Activated T-helper 9 cell treated with anti-CD3 and anti-CD28 coated beads, Interleukin-2, amount 50 U/mL, for 16 hours (primary cell): Measurements from ENCODE around the gene CD53.
"Not testable (repeated sequence)": the region's sequence is repeated elsewhere in the genome, so short reads cannot be mapped to it uniquely, and the experiment has no call there.

Source experiments
- DNase-seq: peaks from one replicate; pipeline ENCODE4 v3.0.0-alpha.2; 2020; ENCODE audit warnings: low read depth

CD53 gene, protein sequence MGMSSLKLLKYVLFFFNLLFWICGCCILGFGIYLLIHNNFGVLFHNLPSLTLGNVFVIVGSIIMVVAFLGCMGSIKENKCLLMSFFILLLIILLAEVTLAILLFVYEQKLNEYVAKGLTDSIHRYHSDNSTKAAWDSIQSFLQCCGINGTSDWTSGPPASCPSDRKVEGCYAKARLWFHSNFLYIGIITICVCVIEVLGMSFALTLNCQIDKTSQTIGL

DNA sequence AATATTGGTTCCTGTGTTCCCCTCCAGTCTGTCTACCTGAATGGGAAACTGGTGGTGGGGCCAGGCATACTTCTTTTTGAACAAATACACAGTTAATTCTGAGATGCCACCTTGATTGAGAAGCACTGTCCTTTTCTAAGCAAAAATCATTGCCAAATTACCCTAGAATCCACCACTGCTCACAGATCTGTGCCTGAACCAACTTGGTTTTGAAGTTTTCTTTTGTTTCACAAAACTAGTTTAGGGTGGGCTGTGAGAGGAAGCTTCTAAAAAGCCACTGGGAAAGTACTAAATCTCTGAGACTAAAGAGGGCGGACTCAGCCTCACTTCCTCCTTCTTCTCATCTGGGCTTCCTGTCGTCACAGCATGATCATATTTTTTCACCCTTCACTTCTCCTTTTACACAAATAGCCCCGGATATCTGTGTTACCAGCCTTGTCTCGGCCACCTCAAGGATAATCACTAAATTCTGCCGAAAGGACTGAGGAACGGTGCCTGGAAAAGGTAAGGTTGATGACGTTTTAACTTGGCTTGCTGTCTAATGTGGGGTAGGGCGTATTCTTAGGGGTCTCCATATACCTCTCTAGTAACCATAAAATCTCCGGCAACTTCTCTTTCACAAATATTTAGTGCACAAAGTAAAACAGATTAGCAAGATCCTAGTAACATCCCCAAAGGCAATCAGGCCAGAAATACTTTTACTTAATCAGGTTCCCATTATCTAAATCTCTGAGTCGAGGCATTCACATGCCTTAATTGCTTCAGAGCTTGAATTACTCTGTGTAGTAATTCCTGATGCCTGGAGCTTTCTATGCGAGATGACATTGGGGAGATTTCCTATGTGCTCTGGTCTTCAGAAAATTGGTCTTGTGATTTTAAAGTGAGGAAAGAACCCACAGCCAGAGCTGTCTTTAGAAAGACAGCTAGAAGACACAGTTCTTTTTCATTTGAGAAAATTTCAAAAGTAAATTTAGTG, at the start of gene CD53:
CD53 (plus strand) TSS at position 404 of the 976 bp plus-strand sequence. CDS start 18,261 bp downstream, outside the sequence.
- DNase-seq: no peak

DNA sequence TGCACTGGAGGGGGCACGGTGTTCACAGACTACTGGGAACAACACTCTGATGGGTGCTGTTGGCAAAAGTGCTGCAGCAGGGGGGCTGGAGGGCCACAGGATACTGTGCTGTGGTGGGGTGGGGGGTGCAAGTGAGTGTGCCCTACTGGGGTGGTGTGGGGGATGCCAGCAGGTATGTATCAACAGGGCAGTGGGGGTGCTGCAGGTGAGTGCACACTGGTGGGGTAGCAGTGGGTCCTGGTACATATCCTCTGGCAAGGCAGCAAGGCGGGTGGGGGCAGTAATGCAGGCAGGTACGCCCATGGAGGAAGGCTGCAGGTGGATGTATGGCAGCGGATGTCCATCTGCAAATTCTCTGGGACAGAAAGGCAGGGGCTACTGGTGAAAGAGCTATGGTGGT, 48.8 kb upstream of the CD53 start:
- DNase-seq: no peak

DNA sequence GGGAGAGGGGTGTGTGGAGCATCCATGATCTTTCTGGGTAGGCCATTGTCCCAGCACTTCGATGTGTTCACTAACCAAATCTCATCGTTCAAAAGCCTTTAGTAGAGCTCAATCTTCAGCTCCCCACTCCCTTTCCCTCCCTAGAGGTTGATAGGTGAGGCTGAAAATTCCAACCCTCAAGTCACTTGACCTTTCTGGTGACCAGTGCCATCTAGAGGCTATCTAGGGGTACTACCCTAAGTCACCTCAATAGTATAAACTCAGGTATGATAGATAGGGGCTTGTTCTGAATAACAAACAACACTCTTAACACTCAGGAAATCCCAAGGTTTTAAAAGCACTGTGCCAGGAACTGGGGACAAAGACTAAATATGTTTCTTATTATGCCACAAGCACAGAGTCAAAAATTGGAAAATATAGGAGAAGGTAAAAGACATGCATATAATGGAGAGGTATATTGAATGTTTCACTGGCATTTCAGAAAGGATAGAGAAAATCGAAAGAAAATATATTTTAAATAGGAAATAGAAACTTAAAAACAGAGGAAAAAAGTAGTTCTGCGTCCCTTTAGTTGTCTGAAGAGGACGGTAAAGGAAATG, 42.9 kb upstream of the CD53 start:
- DNase-seq: no peak

DNA sequence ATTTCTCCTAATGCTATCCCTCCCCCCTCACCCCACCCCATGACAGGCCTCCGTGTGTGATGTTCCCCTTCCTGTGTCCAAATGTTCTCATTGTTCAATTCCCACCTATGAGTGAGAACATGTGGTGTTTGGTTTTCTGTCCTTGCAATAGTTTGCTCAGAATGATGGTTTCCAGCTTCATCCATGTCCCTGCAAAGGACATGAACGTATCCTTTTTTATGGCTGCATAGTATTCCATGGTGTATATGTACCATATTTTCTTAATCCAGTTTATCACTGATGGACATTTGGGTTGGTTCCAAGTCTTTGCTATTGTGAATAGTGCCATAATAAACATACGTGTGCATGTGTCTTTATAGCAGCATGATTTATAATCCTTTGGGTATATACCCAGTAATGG, 39.2 kb upstream of the CD53 start:
- DNase-seq: not testable (repeated sequence)

DNA sequence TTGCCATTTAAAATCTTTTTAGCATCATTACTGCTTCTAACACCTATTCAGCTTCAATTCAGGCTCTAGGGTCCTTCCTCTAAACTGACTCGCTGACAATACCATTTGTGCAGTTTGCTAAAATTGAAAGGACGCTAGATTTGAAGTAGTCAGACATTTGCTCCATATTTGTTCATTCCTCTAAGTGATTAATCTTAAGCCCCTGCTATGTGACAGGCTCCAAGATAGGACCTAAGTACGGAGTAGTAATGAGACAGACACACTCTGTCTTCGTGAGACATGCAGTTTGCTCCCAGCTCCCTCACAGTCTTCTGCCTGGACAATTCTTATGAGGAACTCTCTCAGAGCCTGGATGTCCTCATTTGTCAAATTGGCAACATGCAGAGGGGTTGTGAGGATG, 26.1 kb upstream of the CD53 start:
- no peak for DNase-seq

DNA sequence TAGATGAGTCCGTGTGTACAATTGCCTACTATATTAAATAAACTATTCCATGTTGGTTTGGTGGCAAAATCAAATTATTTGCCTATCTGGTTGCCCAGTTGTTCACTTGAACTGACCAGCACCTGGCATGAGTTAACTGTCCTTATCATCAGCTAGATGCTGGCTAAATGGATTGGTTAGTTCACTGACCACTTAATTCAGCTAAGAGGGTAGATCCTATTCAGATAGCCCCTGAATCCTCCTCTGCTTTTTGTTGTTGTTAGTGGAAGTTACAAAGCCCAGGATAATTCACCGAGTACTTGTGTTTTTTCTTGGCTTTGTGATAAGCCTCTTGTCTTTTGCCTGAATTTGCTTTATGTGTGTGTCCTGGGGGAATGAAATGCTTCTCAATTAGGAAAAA, 22.8 kb upstream of the CD53 start:
- DNase-seq: no peak

DNA sequence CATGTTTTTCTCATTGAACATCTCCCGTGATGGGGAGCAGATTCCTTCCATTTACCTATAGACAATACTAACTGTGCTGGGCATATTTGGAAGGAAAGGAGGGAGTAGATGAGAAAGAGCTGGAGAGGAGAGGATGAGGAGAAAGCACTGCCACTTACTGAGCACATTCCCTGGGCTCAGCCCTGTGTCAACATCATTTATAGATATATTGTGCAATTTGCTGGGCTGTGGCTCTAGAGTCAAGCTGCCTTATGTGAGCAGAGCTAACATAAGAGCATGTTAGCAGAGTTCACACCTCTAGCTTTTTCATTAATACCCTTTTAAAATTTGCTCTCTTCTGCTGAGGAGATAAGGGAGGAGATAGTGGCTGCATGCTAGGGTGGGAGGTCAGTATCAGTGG, 22.3 kb upstream of the CD53 start:
- no peak for DNase-seq

DNA sequence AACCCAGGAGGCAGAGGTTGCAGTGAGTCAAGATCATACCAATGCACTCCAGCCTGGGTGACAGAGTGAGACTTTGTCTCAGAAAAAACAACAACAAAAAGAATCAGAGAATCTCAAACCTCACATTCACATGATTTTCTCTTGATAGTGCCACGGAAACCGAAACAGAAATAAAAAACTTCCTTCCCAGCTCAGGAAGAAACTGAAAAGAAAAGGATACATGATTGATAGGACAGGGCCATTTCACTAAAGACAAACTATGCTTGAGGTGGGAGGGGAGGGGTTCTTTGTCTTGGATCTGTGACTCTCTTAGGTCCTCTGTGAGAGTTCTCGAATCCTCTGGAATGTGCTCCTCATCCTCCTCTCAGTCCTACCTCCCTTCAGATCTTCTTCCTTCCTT, 19.8 kb upstream of the CD53 start:
- DNase-seq: no peak

DNA sequence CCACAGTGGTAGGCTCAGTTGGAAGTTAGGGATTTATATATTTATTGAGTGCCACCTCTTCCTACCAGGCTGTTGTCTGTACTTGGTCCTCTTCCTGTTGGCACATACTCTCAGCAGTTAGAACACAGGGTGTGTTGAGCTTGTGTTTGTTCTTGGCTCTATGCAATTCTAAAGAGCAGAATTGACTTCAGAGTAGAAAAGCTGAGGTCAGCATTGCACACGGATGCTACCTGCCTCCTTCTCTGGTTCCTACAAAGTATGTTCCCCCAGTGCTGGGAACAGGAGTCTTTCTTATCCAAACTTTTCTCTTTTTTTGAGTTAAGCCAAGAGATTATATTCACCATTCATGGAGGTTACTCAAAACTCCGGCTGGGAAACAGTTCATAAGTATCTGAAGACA, 16.5 kb upstream of the CD53 start:
- DNase-seq: no peak

DNA sequence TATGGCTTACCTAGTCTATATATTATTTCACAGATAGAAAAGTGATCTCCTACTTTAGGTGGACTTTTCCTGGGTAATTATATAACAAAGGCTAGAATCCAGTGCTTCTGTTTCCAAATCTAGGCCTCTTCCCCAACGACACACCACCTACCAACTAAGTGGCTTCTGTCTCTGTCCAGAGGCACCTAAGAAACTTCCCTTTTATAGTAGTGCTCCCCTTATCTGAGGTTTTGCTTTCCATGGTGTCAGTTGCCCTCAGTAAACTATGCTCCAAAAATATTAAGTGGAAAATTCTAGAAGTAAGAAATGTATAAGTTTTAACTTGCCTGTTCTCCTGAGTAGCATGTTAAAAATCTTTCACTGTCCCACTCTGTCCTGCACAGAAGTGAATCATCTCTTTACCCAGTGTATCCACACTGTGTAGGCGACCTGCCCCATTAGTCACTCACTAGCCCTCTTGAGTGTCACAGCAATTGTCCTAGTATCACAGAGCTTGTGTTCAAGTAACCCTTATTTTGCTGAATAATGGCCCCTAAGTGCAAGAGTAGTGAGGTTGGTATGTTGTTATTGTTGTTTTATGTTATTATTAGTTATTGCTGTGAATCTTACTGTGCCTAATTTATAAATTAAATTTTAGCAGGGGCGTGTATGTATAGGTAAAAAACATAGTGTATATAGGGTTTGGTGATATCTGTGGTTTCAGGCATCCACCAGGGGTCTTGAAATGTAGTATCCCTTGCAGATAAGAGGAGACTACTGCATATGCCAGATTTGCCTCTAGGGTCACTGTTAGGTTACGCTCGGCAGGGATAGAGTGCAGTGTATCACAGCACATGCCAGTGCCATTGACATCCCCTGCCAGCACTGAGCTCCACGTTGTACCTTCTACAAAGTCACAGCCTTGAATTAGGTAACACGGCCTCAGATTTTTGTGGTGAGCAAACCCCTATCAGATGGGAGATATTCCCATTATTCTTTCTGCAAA, 14.7 kb upstream of the CD53 start:
- DNase-seq: no peak

DNA sequence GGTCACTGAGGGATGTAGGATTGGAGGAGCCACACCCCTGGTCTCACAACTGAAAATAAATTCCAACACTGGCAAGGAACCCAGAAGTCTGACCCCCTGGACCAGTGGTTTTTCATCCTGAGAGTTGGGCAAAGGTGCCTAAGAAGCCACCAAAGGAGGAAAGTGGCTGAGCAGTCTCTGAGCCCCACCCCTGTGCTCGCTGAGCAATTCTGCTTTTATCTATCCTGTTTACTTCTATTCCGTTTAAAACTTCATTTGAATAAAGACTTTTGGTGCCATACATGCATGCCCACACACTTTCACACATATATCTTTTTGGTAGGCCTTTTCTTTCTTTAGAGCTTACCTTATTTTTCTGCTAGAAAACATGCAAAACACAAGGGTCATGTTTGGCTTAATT, 13.9 kb upstream of the CD53 start:
- DNase-seq: no peak

DNA sequence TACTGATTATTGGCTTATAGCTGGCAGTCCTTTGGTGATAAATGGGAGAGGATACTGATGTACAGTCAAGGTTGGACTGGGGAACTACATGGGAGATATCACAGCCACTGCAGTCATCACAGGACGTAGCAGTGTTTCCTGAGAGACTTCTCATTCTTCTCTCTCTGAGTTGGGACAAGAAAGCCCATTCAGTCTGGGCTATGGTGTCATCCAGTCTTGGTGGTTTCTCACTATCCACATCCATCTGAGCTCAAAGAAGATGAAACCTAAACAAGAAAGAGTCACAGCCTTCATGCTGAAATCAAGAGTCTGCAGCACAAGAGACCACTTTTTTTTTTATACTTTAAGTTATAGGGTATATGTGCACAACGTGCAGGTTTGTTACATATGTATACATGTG, 12.8 kb upstream of the CD53 start:
- DNase-seq: no peak

DNA sequence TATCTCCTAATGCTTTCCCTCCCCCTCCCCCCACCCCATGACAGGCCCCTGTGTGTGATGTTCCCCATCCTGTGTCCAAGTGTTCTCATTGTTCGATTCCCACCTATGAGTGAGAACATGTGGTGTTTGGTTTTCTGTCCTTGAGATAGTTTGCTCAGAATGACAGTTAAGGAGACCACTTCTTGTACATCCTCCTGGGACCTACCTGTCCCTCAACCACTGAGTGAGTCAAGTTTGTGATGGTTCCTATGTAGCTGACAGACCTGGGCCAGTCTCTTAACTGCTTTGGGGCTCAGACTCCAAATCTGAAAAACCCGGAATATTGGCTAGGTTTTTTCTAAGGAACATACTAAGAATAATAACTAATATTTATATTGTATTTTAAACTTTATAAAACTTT, 12.3 kb upstream of the CD53 start:
- DNase-seq: not testable (repeated sequence)

DNA sequence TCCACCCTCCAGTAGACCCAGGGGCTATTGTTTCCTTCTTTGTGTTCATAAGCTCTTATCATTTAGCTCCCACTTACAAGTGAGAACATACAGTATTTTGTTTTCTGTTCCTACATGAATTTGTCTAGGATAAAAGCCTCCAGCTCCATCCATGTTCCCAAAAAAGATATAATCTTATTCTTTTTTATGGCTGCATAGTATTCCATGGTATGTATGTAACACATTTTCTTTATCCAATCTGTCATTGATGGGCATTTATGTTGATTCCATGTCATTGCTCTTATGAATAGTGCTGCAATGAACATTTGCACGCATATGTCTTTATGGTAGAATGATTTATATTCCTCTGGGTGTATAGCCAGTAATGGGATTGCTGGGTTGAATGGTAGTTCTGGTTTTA, 11.0 kb upstream of the CD53 start:
- not testable (repeated sequence) for DNase-seq

DNA sequence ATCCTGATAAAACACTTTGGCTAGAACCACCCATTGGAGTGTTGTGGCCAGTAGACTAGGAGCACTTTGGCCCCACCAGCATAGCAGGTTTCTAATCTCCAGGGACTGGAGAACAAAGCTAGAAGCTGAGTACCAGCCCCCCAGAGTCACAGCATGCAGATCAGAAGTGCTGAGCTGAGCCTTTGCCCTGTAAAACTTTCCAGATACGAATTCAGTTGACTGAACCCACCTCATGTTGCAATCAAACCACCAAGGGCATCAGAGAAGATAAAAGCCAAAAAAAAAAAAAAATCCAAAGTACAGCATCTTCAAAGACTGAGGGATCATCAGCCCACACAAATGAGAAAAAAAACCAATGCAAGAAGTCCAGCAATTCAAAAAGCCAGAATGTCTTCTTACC, 8.7 kb upstream of the CD53 start:
- DNase-seq: no peak

DNA sequence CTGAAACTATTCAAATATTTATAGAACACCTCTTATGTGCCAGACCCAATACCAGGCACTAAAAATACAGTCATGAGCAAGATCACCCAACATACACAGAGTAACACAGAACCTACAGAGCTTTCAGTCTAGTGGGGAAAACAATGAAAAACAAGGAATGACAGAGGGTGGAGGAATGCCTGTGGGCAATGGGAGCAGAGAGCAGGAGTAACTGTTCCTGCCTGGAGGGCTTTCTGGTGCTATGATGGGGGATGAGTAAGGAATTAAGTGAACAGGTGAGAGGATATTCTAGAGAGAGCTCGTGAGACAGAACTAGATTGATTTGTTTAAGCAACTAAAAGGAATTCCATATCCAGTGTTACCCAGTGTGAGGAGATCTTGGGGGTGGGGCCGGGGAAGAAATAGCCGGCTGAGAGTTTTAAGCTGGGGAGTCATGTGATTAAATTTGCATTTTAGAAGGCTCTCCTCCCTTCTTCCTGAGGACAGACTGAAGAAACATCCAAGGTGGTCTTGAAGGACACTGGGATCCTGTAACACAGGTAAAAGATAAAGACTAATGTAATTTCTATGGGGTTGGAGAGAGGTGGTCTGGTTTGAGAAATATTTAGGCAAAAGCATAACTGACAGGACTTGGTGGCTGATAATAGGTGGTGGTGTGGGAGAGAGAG, 2.1 kb upstream of the CD53 start:
- no peak for DNase-seq

DNA sequence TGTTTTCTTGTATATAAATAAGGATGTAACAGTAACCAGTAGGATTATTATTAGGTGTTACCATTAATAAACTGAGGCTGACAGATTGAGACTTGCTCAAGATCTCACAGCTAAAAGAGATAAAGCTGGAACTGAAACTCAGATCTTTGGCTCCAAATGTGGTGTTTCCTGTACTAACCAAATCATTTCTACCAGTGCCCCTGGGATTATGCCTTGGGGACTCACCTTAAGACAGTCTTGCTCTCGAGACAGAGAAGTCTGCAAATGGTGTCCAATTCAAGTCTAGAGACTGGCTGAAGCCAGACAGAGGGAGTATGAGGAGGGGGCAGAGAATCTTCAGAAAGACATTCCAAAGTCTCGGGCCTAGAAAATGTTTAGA, 593 bp upstream of the CD53 start:
- DNase-seq: no peak

DNA sequence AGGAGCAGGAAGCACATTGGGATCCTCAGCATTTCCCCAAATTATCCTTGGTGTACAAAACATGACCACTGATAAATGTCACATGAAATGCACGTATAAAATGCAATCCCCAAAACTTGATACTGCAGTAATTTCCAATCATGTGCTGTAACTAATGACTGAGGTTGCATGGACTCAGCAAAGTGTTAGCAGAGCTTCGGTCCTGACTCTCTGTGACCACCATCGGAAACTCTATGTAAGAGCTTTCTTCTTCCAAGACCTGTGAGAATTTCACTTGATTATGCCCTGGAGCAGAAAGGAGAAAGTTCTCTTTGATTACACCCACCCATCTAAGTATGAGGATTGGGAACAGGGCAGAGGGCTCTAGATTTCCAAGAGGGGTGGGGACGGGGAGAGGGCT, 908 bp downstream of the CD53 start:
- DNase-seq: no peak

DNA sequence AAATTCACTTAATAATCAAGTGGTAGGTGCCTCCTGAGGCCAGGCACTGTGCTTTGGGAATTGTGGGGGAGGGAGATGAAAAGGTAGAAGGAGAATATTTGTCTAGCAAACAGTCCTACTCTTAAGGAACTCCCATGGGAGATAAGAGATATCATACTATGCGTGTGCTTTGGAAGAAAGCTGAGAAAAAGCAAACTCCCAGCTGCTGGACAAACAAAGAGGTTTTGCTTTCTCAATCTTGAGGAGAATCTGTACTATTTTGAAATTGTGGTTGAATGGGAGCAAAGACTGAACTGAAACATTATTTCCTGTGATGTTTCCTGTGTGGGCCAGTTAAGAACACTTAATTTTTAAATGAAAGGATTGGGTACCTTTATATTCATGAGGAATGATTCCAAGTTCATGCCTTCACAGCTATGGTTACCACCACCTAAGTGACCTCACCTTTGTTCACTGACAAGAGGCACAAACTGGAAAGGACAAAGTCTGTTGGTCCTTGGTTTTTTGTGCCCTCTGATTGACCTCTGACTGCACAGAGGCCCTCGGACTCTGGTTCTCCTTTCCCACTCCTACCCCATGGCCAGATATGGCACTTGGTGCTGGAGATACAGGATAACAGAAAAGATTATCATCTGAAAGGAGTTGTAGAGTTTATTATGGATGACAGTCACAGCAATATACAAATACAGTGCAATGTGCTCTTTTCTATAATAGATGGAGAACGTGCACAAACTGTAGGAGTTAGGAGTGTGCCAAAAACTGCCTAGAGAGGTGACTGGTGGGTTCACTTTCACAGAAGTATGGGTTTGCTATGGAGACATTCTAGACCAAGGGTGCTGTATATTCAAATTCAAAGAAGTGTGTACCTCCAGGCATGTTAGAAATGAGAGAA, 1.6 kb downstream of the CD53 start:
- DNase-seq: no peak

DNA sequence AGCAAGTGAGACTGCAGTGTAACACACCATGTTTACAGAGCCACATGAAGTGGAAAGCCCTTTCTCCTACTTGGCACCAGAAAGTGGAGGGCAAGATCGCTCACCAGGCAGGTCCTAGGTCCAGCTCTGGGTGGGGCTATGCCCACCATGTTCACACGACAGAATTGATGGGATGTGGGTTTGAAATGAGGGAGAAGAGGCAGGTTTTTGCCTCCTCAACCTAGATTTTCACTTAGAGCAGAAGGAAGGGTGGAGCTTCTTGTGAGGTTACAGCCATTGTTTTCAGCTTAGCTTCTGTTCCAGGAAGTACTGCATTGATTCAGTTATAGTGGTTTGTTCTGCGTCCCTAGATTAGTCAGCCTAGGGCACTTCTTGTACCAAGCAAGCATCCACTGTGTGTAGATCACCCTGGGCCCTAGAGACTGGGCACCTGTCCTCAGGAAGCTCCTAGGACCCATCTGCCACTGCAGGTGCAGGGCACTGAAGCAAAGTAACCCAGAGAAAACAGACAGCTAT, 2.3 kb downstream of the CD53 start:
- peak; percentile 32 for DNase-seq
